Measurements from ENCODE around the gene FAM193B. TPM values are rescaled to one million over a fixed set of nuclear protein-coding genes. Genes with fewer than 3 reads are reported as not detected.

FAM193B gene
- total and polyA plus RNA-seq, 9 of the 15 experiments (the other 6 are each of a cell fraction or from before 2014, with no cell fraction given): 4.4 to 76.4 (median 37.3) TPM

- TF ChIP-seq THAP12 (CRISPR knock-in tag; IDR thresholded peaks at IDR 0.05) (no peak), TCF3 (CRISPR knock-in tag; IDR thresholded peaks at IDR 0.05) (0 out of 2 replicates have a peak, but pooled peaks have one; percentile 2), SMAD2 (IDR thresholded peaks at IDR 0.05; ENCODE audit: low read depth, low read length) (no peak), HMG20B (CRISPR knock-in tag; IDR thresholded peaks at IDR 0.05) (no peak), ZNF395 (CRISPR knock-in tag; IDR thresholded peaks at IDR 0.05) (no peak), MEIS2 (IDR thresholded peaks at IDR 0.05; ENCODE audit: partially characterized antibody) (peak; percentile 36), ZNF143 (CRISPR knock-in tag; IDR thresholded peaks at IDR 0.05) (no peak), GABPA (tag; conservative IDR thresholded peaks at IDR 0.05; ENCODE audit: low read depth) (no peak; the same call in 1 of the 2 replicates), SFPQ (IDR thresholded peaks at IDR 0.05; ENCODE audit: low read depth, low read length) (no peak), SRSF1 (IDR thresholded peaks at IDR 0.05; ENCODE audit: low read depth, low read length) (no peak), ZFP36 (IDR thresholded peaks at IDR 0.05; ENCODE audit: low read depth, low read length, partially characterized antibody) (no peak), CBX3 (IDR thresholded peaks at IDR 0.05; ENCODE audit: borderline replicate concordance in 1 of 2, low read length in 2 of 2) (no peak), ZNF584 (CRISPR knock-in tag; IDR thresholded peaks at IDR 0.05; ENCODE audit: low read depth) (peak; percentile 90; the same call in 1 of the 2 replicates), ZNF445 (CRISPR knock-in tag; IDR thresholded peaks at IDR 0.05; ENCODE audit: low read depth) (no peak), NR2C1 (IDR thresholded peaks at IDR 0.05) (peak; percentile 58; the same call in 1 of the 2 replicates), NR2C1 (tag; IDR thresholded peaks at IDR 0.05) (0 out of 2 replicates have a peak, but pooled peaks have one; percentile 26)
Measured at GRCh38 chr5:177478711-177479646, 75.4 kb downstream of the FAM193B start (continued).

Measured in K562 (cell line).